ENCODE results near the gene CDH5. TPM values are rescaled to one million over a fixed set of nuclear protein-coding genes. Genes with fewer than 3 reads are reported as not detected.

Gene CDH5
- total and polyA plus RNA-seq, 2 of the 13 experiments (the other 11 are each of a cell fraction or from before 2014, with no cell fraction given): 0.71 to 1.1 TPM

GRCh38 chr16:66367968-66368891 is 1.7 kb downstream of the CDH5 start (continued):
- TF ChIP-seq ZNF704 (CRISPR knock-in tag; IDR thresholded peaks at IDR 0.05; ENCODE audit: borderline replicate concordance): no peak
- no peak for TF ChIP-seq GLMP (CRISPR knock-in tag; IDR thresholded peaks at IDR 0.05; ENCODE audit: borderline replicate concordance)
- no peak for TF ChIP-seq RORA (CRISPR knock-in tag; IDR thresholded peaks at IDR 0.05)
- TF ChIP-seq ZNF343 (CRISPR knock-in tag; IDR thresholded peaks at IDR 0.05): no peak
- TF ChIP-seq HMGXB4 (CRISPR knock-in tag; IDR thresholded peaks at IDR 0.05; ENCODE audit: borderline replicate concordance in 1 of 2, low read depth in 1 of 2): no peak
- TF ChIP-seq GABPB1 (CRISPR knock-in tag; IDR thresholded peaks at IDR 0.05): no peak
- TF ChIP-seq KAT2B (IDR thresholded peaks at IDR 0.05; ENCODE audit: borderline replicate concordance, low read depth, low read length): no peak
- no peak for TF ChIP-seq HOXA9 (CRISPR knock-in tag; IDR thresholded peaks at IDR 0.05; ENCODE audit: borderline replicate concordance)

Data from HepG2 (cell line).